Measurements from ENCODE around the gene TPRN.

TPRN gene

DNA sequence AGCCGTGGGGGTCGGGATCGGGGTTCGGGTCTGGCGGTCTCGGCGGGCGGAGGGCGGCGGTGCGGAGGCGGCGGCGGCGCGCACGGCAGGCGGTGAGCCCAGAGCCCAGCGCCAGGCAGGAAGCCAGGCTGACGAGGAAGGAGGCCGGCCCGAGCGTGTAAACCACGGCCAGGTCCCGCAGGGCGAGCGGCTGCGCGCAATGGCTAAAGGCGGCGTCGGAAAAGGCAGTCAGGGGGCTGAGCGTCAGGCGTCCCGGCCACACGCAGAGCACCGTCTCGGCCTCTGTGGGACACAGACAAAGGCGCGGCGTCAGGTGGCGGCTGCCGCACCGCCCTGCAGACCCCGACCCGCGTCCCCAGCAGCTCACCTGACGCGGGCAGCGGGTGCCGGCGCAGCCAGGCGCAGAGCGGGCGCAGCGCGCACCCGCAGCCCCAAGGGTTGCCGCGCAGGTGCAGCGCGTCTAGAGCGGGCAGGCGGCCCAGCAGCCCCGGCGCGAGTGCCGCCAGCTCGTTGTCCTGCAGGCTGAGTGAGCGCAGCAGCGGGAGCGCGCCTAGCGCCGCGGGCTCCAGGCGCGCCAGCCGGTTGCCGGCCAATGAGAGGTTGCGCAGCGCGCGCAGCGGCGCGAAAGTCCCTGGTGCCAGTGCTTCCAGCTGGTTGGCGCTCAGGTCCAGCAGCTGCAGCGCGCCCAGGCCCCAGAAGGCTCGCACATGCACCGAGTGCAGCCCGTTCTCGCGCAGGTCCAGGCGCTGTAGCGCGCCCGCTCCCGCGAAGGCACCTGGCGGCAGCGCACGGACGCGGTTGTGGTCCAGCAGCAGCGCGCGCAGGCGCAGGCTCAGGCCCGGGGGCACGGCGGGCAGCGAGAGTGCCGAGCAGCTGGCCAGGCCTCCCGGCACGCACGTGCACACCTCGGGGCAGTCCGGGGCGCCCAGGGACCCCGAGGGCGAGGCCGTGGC, 31.4 kb downstream of the TPRN start:
- peak; percentile 54 for DNase-seq (ENCODE audit: low read depth, low spot score)

DNA sequence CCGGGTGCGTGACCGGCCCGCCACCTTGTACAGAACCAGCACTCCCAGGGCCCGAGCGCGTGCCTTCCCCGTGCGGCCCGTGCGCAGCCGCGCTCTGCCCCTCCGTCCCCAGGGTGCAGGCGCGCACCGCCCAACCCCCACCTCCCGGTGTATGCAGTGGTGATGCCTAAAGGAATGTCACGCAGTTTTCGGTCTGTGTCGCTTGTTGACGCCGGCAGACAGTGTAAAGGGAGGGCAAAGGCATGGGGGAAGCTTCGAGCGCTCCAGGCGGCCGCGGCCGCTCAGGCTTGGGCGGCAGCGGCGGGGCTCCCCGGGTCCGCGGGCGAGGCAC, 32.0 kb downstream of the TPRN start:
- peaks cover 31% of the 10 kb centered on the region for H3K4me1 ChIP-seq (ENCODE audit: insufficient read depth, insufficient read length)
- no peaks in the 10 kb centered on the region for H3K36me3 ChIP-seq (ENCODE audit: insufficient read depth, insufficient read length, low read length)
- H3K27me3 ChIP-seq (ENCODE audit: insufficient read depth, insufficient read length): peaks cover 84% of the 10 kb centered on the region
- H3K9ac ChIP-seq (ENCODE audit: insufficient read length, low read depth): peak overlapping the region; percentile 85
- no peaks in the 10 kb centered on the region for H3K9me3 ChIP-seq (ENCODE audit: insufficient read depth, low read length)
- H3K4me3 ChIP-seq (ENCODE audit: insufficient read length, low read depth): peak overlapping the region; percentile 60
- no peak for TF ChIP-seq SUZ12 (IDR thresholded peaks at IDR 0.05; ENCODE audit: extremely low read depth, insufficient read depth, insufficient read length)
- no peak for TF ChIP-seq YY1 (IDR thresholded peaks at IDR 0.05; ENCODE audit: insufficient read depth, insufficient read length)
- TF ChIP-seq ZNF274 (IDR thresholded peaks at IDR 0.05; ENCODE audit: low read depth, low read length): no peak
- no peak for DNase-seq (ENCODE audit: low read depth, low spot score)

More for the DNA sequence above, 31.4 kb downstream of the TPRN start:
- peak overlapping the region; percentile 85 for H3K9ac ChIP-seq (ENCODE audit: insufficient read length, low read depth)
- peaks cover 29% of the 10 kb centered on the region for H3K4me1 ChIP-seq (ENCODE audit: insufficient read depth, insufficient read length)
- H3K27me3 ChIP-seq (ENCODE audit: insufficient read depth, insufficient read length): peaks cover 78% of the 10 kb centered on the region
- peak overlapping the region; percentile 60 for H3K4me3 ChIP-seq (ENCODE audit: insufficient read length, low read depth)
- peaks cover 3% of the 10 kb centered on the region for H3K36me3 ChIP-seq (ENCODE audit: insufficient read depth, insufficient read length, low read length)
- TF ChIP-seq ZNF274 (IDR thresholded peaks at IDR 0.05; ENCODE audit: low read depth, low read length): no peak
- peak; percentile 45 for TF ChIP-seq SUZ12 (IDR thresholded peaks at IDR 0.05; ENCODE audit: extremely low read depth, insufficient read depth, insufficient read length)
- TF ChIP-seq YY1 (IDR thresholded peaks at IDR 0.05; ENCODE audit: insufficient read depth, insufficient read length): no peak
- no peaks in the 10 kb centered on the region for H3K9me3 ChIP-seq (ENCODE audit: insufficient read depth, low read length)

DNA sequence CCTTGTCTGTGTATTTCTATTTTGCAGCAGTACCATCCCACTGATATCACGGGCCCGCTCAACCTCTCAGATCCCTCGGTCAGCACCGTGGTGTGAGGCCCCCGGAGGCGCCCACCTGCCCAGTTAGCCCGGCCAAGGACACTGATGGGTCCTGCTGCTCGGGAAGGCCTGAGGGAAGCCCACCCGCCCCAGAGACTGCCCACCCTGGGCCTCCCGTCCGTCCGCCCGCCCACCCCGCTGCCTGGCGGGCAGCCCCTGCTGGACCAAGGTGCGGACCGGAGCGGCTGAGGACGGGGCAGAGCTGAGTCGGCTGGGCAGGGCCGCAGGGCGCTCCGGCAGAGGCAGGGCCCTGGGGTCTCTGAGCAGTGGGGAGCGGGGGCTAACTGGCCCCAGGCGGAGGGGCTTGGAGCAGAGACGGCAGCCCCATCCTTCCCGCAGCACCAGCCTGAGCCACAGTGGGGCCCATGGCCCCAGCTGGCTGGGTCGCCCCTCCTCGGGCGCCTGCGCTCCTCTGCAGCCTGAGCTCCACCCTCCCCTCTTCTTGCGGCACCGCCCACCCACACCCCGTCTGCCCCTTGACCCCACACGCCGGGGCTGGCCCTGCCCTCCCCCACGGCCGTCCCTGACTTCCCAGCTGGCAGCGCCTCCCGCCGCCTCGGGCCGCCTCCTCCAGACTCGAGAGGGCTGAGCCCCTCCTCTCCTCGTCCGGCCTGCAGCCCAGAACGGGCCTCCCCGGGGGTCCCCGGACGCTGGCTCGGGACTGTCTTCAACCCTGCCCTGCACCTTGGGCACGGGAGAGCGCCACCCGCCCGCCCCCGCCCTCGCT, 32.6 kb downstream of the TPRN start:
- DNase-seq (ENCODE audit: low read depth, low spot score): no peak
- Histone ChIP-seq H3K36me3 (ENCODE audit: insufficient read depth, insufficient read length, low read length) (no peaks in the 10 kb centered on the region), H3K4me1 (ENCODE audit: insufficient read depth, insufficient read length) (peaks cover 33% of the 10 kb centered on the region), H3K4me3 (ENCODE audit: insufficient read length, low read depth) (peak overlapping the region; percentile 4), H3K9me3 (ENCODE audit: insufficient read depth, low read length) (no peaks in the 10 kb centered on the region), H3K9ac (ENCODE audit: insufficient read length, low read depth) (peak overlapping the region; percentile 85), H3K27me3 (ENCODE audit: insufficient read depth, insufficient read length) (peaks cover 89% of the 10 kb centered on the region)
- TF ChIP-seq YY1 (IDR thresholded peaks at IDR 0.05; ENCODE audit: insufficient read depth, insufficient read length): no peak
- TF ChIP-seq ZNF274 (IDR thresholded peaks at IDR 0.05; ENCODE audit: low read depth, low read length): no peak
- peak; percentile 44 for TF ChIP-seq SUZ12 (IDR thresholded peaks at IDR 0.05; ENCODE audit: extremely low read depth, insufficient read depth, insufficient read length)

DNA sequence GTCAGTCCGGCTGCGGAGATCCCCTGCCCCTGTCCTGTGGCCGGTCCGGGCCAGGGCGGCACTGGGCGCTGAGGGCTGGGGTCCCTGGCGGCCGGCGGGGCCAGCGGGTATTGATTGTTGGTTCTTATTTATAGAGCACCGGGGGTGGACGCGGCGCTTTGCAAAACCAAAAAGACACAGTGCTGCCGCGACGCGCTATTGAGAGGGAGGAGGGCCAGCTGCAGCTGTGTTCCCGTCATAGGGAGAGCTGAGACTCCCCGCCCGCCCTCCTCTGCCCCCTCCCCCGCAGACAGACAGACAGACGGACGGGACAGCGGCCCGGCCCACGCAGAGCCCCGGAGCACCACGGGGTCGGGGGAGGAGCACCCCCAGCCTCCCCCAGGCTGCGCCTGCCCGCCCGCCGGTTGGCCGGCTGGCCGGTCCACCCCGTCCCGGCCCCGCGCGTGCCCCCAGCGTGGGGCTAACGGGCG, 33.2 kb downstream of the TPRN start:
- Histone ChIP-seq H3K4me1 (ENCODE audit: insufficient read depth, insufficient read length) (peaks cover 36% of the 10 kb centered on the region), H3K36me3 (ENCODE audit: insufficient read depth, insufficient read length, low read length) (no peaks in the 10 kb centered on the region), H3K9me3 (ENCODE audit: insufficient read depth, low read length) (no peaks in the 10 kb centered on the region), H3K4me3 (ENCODE audit: insufficient read length, low read depth) (peak overlapping the region; percentile 4), H3K27me3 (ENCODE audit: insufficient read depth, insufficient read length) (peaks cover 95% of the 10 kb centered on the region), H3K9ac (ENCODE audit: insufficient read length, low read depth) (peak overlapping the region; percentile 79)
- TF ChIP-seq YY1 (IDR thresholded peaks at IDR 0.05; ENCODE audit: insufficient read depth, insufficient read length): no peak
- TF ChIP-seq SUZ12 (IDR thresholded peaks at IDR 0.05; ENCODE audit: extremely low read depth, insufficient read depth, insufficient read length): no peak
- TF ChIP-seq ZNF274 (IDR thresholded peaks at IDR 0.05; ENCODE audit: low read depth, low read length): no peak
- no peak for DNase-seq (ENCODE audit: low read depth, low spot score)

DNA sequence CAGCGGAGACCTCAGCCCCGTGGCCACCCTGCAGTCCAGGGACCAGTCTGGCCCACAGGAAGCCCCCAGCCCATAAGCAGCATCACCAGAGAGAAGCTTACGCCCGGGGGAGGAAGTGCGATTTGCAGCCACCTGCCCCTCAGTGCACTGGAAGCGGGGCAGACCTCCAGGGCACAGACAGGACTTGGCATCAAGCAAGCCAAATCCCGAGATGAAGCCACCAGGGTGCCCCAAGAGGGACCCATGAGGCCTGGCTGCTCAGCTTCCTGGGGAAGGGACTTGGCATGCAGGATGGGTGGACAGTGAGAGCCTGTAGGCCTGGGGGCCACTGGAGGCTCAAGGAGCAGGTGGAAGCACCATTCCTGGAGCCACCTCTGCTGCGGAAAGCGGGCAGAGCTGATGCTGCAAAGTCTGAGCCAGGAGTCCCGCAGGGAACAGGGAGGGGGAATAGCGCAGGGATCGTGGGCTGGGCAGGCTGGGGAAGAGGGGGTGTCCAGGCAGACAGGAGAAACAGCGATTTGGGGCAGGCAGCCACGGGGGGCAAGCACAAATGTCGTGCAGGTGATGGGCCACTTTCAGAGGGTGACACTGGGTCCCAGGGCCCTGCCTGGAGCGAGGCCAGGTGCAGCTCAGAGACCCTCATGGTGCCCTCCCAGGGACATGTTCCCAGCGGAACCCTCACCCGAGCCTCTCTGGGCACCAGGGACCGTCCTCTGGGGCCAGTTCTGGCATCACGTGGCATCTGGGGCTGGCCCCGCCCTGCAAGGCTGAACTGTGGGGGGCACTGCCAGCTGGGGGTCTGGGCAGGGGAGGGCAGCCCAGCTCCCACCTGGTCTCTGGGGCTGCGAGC, 33.9 kb downstream of the TPRN start:
- no peak for DNase-seq (ENCODE audit: low read depth, low spot score)
- H3K4me1 ChIP-seq (ENCODE audit: insufficient read depth, insufficient read length): peaks cover 36% of the 10 kb centered on the region
- TF ChIP-seq YY1 (IDR thresholded peaks at IDR 0.05; ENCODE audit: insufficient read depth, insufficient read length) (no peak), ZNF274 (IDR thresholded peaks at IDR 0.05; ENCODE audit: low read depth, low read length) (no peak), SUZ12 (IDR thresholded peaks at IDR 0.05; ENCODE audit: extremely low read depth, insufficient read depth, insufficient read length) (no peak)
- H3K36me3 ChIP-seq (ENCODE audit: insufficient read depth, insufficient read length, low read length): no peaks in the 10 kb centered on the region
- no peaks in the 10 kb centered on the region for H3K9me3 ChIP-seq (ENCODE audit: insufficient read depth, low read length)
- peaks cover 98% of the 10 kb centered on the region for H3K27me3 ChIP-seq (ENCODE audit: insufficient read depth, insufficient read length)
- no peak overlapping the region for H3K4me3 ChIP-seq (ENCODE audit: insufficient read length, low read depth)
- H3K9ac ChIP-seq (ENCODE audit: insufficient read length, low read depth): peak overlapping the region; percentile 21

DNA sequence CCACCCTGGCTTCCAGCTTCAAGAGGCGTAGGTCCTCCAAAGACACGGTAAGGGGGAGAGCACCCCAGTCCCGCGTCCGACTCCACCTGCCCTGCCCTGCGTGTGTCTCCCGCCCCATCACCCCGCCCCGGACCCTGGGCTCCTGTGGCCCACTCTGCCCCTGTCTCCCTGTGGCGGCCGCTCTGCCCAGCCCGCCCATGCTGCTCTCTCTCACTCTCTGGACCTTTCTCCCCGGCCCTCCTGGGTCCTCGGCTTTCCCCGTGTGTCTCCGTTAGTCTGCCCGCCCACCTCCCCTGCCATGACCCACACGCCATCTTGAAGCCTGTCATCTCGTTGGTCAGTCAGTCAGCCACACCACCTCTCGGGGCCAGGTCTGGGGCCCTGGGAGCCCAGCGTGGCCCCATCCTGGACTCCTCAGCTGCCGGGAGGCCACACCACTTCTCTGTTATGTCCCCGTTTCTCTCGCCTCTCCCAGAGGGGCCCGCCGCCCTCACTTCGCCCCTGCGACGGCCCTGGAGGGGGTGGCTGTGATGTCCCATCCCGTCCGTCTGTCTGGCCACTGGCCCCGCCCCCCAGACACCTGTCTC, 35.2 kb downstream of the TPRN start:
- H3K4me3 ChIP-seq (ENCODE audit: insufficient read length, low read depth): no peak overlapping the region
- DNase-seq (ENCODE audit: low read depth, low spot score): no peak
- H3K9ac ChIP-seq (ENCODE audit: insufficient read length, low read depth): no peak overlapping the region
- H3K4me1 ChIP-seq (ENCODE audit: insufficient read depth, insufficient read length): peaks cover 28% of the 10 kb centered on the region
- no peak for TF ChIP-seq YY1 (IDR thresholded peaks at IDR 0.05; ENCODE audit: insufficient read depth, insufficient read length)
- no peak for TF ChIP-seq ZNF274 (IDR thresholded peaks at IDR 0.05; ENCODE audit: low read depth, low read length)
- no peak for TF ChIP-seq SUZ12 (IDR thresholded peaks at IDR 0.05; ENCODE audit: extremely low read depth, insufficient read depth, insufficient read length)
- no peaks in the 10 kb centered on the region for H3K36me3 ChIP-seq (ENCODE audit: insufficient read depth, insufficient read length, low read length)
- H3K9me3 ChIP-seq (ENCODE audit: insufficient read depth, low read length): no peaks in the 10 kb centered on the region
- H3K27me3 ChIP-seq (ENCODE audit: insufficient read depth, insufficient read length): peaks cover 96% of the 10 kb centered on the region
